Cardiac septum (tissue), 1 donor: ENCODE measurements around the gene MMAB. TPM values are rescaled to one million over a fixed set of nuclear protein-coding genes. Genes with fewer than 3 reads are reported as not detected.

Experiments used
- DNase-seq: peaks from one replicate; pipeline ENCODE4 v3.0.0-alpha.2; 2020; ENCODE audit warnings: low spot score
- intact Hi-C: fragments of 100-400 bp; cut with DNase I; formaldehyde crosslinking; loops from one replicate; pipeline ENCODE4 v1.14.0; 2022
- total RNA-seq: library from RNA; stranded (reverse); fragmentation: NEBNext Ultra II Directional; extraction: Animal tissue kit (Norgen Biotek cat#: 25700); gene quantifications from one replicate; pipeline ENCODE4 v1.2.1, GENCODE V29; 2021
- donor health status: DM: no; HTN: no; CAD: no.

MMAB gene
- total RNA-seq, 1 donor from 2014 or later = 41.3 TPM

DNA sequence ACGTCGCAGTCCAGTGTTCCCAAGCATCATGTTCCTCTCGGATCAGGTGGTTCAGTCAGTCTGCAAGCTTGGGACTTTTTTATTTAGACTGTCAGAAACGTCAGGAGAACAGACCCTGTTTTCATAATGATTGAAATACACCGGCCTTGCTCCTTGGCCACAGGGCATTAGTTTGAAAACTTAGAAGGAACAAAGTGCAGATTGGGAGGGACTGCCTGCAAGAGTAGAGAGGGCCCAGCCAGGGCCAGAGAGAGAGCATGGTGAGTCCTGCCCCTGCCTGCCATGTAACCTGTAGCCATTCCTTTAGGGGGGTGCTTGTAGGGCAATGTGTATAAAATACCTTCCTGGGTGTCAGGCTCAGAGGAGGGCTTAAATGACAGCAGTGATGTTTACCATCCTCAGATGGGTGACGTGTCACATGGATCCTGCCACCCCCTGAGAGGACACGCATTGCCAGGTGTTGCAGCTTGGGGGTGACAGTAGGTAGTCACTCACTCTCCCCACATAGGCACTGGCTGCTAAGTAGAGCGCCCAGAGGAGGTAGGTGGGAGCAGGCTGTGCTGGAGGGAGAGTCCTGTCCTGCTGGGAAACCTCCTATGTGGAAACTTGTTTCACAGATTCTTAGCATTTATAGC lies 45.7 kb downstream of the MMAB start:
- intact Hi-C loops = no loop called here
- DNase-seq = peak; percentile 31

DNA sequence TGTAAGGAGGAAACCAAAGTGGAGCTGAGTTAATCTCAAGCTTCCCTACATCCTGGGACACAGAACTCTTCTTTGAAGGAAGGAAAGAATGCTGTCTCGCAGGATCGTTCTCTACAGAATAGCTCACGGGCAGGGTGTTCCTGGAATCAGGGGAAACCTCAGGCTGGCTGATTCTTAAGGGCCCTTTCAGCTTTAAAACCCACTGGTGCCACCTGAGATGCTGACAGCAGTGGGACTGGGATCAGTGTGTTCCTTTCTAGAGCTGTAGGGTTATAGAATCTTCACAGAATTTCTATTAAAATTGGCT lies 48.1 kb downstream of the MMAB start:
- no peak for DNase-seq
- intact Hi-C loops = no loop called here

DNA sequence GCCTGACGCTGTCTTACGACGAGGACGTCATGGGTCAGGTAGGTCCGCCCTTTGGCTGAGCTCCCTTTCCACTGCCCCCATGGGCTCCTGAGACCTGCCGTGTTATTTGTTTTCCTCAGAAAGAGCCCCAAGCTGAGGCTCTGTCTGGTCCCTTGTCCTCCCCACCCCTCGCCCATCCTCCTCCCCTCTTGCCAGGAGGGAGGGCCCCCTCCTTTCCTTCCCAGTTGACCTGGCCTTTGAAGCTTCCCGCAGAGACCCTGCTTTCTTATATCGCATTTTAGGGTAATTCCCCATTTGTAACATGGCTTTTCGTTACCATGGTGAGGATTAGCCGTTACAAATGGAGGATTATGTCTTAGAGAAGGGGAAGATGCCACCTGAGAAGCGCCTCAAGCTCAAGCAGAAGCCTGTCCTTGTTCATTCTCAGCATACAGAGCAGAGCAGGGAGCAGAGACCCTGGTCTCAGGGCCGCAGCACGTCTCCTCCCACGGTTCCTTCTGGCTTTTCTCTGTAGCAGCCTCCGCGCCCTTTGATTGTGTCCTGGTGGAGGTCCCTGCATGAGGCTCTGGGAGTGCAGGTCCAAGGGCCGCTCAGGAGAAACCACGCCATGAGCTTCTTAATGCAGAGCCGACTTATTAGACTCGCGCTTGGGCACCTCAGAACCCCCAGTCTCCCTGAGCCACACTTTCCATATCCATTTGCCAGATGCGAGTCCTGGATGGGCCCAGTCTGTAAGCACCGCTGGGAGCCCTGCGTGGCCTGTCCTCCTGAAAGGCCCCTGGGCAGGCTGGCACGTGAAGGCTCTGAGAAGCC lies 48.6 kb downstream of the MMAB start:
- intact Hi-C loops = loop anchor here (5.0 kb wide), 2 partner anchors 198 to 353 kb away; no protein-coding TSS in a partner anchor
- peak; percentile 66 for DNase-seq

DNA sequence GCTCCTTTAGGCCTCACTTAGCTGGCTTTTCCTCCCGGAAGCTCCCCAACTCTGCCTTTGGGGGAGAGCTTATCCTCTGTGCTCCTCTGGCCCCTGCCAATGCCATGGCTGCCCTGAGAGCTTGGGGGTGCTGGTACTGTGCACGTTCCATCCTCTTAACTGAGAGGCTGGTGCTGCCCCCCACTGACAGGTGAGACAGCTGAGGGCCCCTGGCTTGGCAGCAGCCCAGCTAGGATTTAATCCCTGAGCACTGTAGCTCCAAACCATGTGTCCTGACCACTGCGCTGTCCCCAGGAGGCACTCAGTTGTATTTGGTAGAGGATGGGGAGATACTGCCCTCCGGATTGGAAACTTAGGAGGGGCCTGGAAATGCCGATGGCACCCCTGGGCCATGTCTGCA lies 49.8 kb downstream of the MMAB start:
- no peak for DNase-seq
- intact Hi-C loops = loop anchor here (5.0 kb wide), 2 partner anchors 199 to 354 kb away; no protein-coding TSS in a partner anchor

DNA sequence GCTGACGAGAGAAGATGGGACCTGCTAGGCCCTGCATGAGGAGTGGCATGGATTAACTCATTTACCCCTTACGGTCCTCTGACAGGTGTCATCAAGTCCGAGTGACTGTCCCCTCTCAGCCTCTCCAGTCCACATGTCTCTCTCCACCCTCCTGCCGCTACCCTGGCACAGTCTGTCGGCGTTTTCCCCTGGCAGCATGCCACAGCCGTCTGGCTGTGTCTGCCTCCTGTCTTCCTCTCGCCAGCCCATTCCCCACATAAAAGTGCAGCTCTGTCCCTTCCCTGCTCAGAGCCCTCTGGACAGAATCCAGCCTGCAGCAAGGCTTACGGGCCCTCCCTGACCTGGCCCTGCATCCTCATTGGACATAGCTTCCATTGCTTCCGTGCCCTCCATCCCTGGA lies 50.2 kb downstream of the MMAB start:
- intact Hi-C loops = loop anchor here (5.0 kb wide), 2 partner anchors 199 to 354 kb away; no protein-coding TSS in a partner anchor
- peak; percentile 84 for DNase-seq

DNA sequence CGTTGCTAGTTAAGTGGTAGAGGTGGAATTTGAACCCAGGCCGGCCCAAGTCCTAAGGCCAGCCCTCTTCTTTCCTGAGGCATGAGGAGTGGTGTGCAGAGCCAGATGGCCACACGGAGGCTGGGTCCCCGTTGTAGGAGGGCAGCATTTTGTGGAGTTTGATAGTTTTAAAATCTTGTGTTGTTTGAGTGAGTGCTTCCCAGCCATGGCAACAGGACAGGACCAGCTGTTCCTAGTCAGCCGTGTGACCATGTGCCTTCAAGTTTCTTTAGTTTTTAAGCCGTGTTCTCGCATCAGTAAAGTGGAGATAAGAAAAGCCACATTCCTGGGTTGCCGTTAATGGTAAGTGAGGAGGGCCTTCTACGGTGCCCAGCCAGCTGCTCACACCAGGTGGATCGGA lies 51.5 kb downstream of the MMAB start:
- intact Hi-C loops = loop anchor here (5.0 kb wide), 2 partner anchors 200 to 355 kb away; no protein-coding TSS in a partner anchor
- DNase-seq = no peak

DNA sequence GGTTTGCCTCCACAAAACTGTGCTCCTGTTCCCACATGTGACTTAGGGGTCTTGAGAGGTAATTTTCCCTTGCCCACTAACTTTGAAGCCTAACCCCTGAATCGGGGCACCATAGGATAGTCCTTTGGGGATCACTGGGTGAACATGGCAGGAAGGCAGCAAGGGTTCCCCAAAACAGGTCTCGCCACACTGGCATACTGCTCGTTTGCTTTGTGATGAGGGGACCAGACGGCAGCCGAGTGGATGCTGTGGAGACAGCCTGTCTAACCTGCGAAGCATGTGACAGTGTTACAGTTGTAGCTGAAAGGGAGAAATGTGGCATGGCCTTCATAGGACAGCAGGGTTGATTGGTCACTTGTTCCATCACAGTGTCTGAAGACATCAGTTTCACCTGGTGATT lies 53.5 kb downstream of the MMAB start:
- intact Hi-C loops = loop anchor here (2.0 to 5.0 kb wide), 4 partner anchors 78 to 358 kb away; no protein-coding TSS in a partner anchor
- no peak for DNase-seq

DNA sequence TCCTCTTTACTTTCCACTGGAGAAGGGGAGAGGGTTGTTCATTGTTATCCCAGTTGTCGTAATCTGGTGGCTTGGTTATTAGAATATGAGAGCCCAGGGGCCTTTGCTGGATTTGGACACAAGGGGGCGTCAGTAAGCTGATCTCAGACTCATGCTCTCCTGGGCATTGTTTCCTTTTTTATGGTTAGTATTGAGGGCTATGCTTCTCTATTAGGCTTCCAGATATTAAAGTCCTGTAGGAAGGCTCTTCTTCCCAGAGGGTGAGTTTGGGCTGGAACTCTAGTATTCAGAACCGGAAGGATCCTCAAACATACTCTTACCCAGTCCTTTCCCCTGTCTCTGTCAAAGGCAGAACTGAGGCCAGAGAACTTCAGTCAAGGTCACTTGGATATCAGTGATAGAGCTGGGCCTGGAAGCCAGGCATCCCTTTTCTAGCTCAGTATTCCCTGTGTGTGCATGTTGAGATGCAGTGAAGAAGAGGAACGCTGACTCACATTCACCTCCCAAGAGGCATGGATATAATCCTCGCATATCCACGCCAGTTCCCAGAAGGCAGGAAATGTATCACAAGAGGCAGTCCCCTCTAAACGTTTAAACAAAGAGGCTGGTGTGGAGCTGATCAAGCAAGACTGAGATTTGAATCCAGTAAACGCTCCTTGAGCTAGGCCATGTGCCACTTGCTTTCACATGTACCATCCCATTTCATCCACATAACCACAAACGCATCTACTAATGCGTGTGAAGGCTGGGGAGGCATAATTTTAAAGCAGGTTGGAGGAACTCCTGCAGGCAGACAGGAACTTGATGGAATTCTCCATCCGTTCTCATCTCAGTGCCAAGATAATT lies 54.3 kb downstream of the MMAB start:
- DNase-seq = no peak
- intact Hi-C loops = loop anchor here (2.0 to 5.0 kb wide), 2 partner anchors 78 to 256 kb away; no protein-coding TSS in a partner anchor

DNA sequence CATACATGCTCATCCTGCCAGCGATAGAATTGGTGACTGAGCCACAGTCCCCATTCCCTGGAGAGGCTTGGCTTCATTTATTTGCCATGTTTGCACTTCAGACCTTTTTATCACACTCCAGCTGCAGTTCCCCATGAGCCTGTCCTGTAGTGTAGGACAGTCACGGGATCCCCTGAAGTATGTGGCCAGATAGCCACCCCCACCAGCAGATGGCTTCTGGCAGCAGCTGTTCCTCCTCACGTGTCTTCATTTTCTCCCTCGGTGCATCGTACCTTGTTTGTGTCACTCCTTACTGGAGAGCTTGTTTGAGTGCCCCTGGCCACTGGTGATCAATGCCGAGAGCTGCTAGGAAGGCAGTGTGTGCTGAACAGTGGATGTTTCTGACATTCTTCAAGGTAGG lies 55.7 kb downstream of the MMAB start:
- no peak for DNase-seq
- intact Hi-C loops = loop anchor here (2.0 to 5.0 kb wide), 2 partner anchors 80 to 257 kb away; no protein-coding TSS in a partner anchor

DNA sequence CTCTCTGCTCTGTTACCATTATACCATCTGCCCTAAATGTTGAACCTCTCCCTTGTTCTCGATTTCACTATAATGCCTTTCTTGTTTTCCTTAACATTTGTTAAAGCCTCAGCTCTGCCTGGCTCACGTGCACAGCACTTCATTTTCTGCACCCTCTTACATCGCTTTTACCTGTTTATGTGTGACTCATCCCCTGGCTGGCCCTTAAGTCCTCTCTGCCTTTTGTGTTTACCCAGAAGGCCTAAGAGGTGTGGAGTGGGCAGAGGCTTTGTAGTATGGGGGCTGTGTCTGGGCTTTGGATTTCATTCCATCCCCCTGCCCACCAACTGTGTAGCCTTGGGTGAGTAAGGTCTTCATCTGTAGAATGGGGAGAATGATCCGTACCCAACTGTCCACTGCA lies 59.3 kb downstream of the MMAB start:
- intact Hi-C loops = no loop called here
- no peak for DNase-seq

DNA sequence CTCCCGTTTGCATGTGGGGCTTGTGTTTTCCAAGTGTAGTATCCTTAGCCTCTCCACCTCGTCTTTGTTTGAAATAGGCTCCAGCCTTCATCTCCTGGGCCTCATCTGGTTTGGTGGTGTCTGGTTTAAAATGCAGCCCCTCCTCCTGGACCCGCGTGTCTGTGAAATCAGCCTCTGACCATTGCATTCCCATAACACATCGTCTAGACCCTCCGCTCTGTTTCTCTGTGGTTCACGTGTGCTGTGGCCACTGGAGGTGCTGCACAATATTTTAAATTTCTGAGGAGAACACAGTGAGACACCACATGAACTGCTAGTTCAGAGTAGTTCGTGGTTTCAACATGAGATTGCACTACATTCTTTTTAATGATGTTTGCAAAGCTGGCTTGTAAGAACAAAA lies 60.3 kb downstream of the MMAB start:
- no peak for DNase-seq
- intact Hi-C loops = no loop called here

DNA sequence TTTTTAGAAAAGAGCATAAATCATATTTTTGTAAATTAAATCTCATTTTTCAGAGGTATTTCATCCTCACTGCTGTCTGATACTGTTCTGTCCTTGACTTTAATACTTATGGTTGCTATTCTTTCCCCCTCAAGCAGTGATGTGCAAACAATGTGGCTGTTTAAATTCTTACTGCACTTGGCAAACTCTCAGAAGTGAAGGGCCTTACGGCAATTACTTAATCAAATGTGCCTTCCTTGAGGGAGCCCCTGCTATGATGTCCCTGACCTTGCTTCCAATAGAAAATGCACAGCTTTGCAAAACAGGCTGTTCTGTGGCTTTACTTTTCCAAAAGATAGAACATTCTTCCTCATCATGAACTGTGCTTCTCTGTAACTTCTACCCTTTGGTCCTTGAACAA lies 60.7 kb downstream of the MMAB start:
- no peak for DNase-seq
- intact Hi-C loops = no loop called here

DNA sequence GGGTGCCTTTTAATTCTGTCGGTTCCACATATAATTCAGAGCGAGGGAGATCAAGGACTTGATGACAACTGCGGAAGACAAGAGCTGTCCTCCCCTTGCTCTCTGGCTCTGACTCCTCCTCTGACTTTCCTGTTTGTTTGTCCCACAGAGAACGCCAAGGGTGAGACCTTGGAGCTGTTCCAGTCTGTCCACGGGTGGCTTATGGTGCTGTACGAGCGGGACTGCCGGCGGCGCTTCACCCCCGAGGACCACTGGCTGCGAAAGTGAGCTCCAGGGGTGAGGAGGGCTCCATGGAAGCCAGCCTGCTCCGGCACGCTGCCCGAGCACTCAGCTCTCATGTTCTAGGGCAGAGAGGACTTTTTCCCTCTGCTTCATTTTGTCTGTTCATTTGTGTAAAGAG lies 63.1 kb downstream of the MMAB start:
- intact Hi-C loops = no loop called here
- DNase-seq = no peak

DNA sequence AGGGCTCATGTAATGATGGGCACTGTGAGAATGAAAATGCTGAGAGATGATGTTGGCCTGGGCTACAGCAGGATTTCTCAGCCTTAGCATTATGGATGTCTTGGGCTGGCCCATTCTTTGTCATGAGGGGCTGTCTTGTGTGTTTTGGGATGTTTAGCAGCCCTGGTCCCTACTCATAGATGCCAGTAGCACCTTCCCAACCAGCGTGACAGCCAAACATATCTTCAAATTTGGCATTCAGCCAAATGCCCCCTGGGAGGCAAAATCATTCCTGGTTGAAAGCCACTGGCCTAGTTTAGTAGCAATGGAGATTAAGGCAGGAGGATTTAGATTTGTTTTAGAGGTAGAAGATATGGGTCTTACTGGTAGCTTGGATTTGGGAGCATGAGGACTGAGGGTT lies 69.2 kb downstream of the MMAB start:
- no peak for DNase-seq

More for the DNA sequence above, 69.2 kb downstream of the MMAB start:
- intact Hi-C loops = no loop called here

Other genes starting within 250 kb of the MMAB start
- not detected for gene MYO1H, start 225.6 kb downstream of the MMAB start, total RNA-seq
- 42.3 TPM for gene KCTD10, start 96.2 kb downstream of the MMAB start, total RNA-seq
- 47.1 TPM for gene UBE3B, start 95.9 kb downstream of the MMAB start, total RNA-seq
- 12.4 TPM for gene MVK, start 290 bp upstream of the MMAB start, total RNA-seq
- 7.8 TPM for gene FAM222A, start 140.3 kb upstream of the MMAB start, total RNA-seq